Neural crest cell (in vitro differentiated cells): Measurements from ENCODE around the gene FMN1. TPM values are rescaled to one million over a fixed set of nuclear protein-coding genes. Genes with fewer than 3 reads are reported as not detected.
A peak's percentile ranks its signal among the peaks of the same experiment; 100 is the strongest.

ENCODE experiments used
- DNase-seq: peaks from one replicate; pipeline ENCODE4 v3.0.0; 2021; ENCODE audit warnings: low read depth, mixed read lengths, low spot score
- H3K27ac Mint-ChIP-seq: one replicate; pipeline ENCODE4 v1.8.0; 2021; ENCODE audit warnings: mild to moderate bottlenecking, mixed read lengths; ENCODE audit not compliant: unreplicated experiment
- H3K27me3 Mint-ChIP-seq: 2 replicates; pipeline ENCODE4 v1.8.0; 2021; ENCODE audit warnings: low read depth, mild to moderate bottlenecking, mixed read lengths
- H3K36me3 Mint-ChIP-seq: 2 replicates; pipeline ENCODE4 v1.8.0; 2021; ENCODE audit warnings: low read depth, mild to moderate bottlenecking, mixed read lengths
- H3K4me1 Mint-ChIP-seq: 2 replicates; pipeline ENCODE4 v1.8.0; 2021; ENCODE audit warnings: mixed read lengths
- H3K4me3 Mint-ChIP-seq: one replicate; pipeline ENCODE4 v1.8.0; 2021; ENCODE audit warnings: mild to moderate bottlenecking, mixed read lengths
- H3K9me3 Mint-ChIP-seq: 2 replicates; pipeline ENCODE4 v1.8.0; 2021; ENCODE audit warnings: mixed read lengths
- total RNA-seq: library from RNA; stranded (reverse); gene quantifications from 2 replicates; pipeline ENCODE4 v1.2.1, GENCODE V29; 2021
- TF ChIP-seq, protein P1 (sequence below): fragments of 200-600 bp; sonication (generic); conservative IDR thresholded peaks from 2 replicates; pipeline ENCODE4 v1.5.0; 2021; ENCODE audit warnings: antibody characterized with exemption, mild to moderate bottlenecking

The FMN1 gene
- total RNA-seq, 1 donor from 2014 or later, result 0.70 TPM

GRCh38 chr15:32966512-32966911 is 228.0 kb downstream of the FMN1 start:
- Mint-ChIP-seq H3K27ac (no peak overlapping the region), H3K4me3 (no peak overlapping the region), H3K9me3 (peaks cover 2% of the 10 kb centered on the region), H3K27me3 (peaks cover 4% of the 10 kb centered on the region), H3K4me1 (peaks cover 3% of the 10 kb centered on the region), H3K36me3 (no peaks in the 10 kb centered on the region)
- TF ChIP-seq, protein P1, sequence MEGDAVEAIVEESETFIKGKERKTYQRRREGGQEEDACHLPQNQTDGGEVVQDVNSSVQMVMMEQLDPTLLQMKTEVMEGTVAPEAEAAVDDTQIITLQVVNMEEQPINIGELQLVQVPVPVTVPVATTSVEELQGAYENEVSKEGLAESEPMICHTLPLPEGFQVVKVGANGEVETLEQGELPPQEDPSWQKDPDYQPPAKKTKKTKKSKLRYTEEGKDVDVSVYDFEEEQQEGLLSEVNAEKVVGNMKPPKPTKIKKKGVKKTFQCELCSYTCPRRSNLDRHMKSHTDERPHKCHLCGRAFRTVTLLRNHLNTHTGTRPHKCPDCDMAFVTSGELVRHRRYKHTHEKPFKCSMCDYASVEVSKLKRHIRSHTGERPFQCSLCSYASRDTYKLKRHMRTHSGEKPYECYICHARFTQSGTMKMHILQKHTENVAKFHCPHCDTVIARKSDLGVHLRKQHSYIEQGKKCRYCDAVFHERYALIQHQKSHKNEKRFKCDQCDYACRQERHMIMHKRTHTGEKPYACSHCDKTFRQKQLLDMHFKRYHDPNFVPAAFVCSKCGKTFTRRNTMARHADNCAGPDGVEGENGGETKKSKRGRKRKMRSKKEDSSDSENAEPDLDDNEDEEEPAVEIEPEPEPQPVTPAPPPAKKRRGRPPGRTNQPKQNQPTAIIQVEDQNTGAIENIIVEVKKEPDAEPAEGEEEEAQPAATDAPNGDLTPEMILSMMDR, result no peak
- DNase-seq, result no peak

GRCh38 chr15:32965897-32966296 is 228.6 kb downstream of the FMN1 start:
- Mint-ChIP-seq H3K27ac (no peak overlapping the region), H3K9me3 (peaks cover 2% of the 10 kb centered on the region), H3K27me3 (peaks cover 4% of the 10 kb centered on the region), H3K4me1 (peaks cover 3% of the 10 kb centered on the region), H3K4me3 (no peak overlapping the region), H3K36me3 (no peaks in the 10 kb centered on the region)
- DNase-seq, result no peak
- TF ChIP-seq, protein P1, result no peak

- Mint-ChIP-seq H3K9me3 (peaks cover 2% of the 10 kb centered on the region), H3K27me3 (no peaks in the 10 kb centered on the region), H3K4me1 (peaks cover under 1% of the 10 kb centered on the region), H3K4me3 (no peak overlapping the region), H3K27ac (no peak overlapping the region), H3K36me3 (no peaks in the 10 kb centered on the region)
- TF ChIP-seq, protein P1, result no peak
- DNase-seq, result no peak
Observed at GRCh38 chr15:32959077-32959476, 235.4 kb downstream of the FMN1 start.

- no peak overlapping the region for H3K27ac Mint-ChIP-seq
- no peak for DNase-seq
- H3K27me3 Mint-ChIP-seq, result no peaks in the 10 kb centered on the region
Observed at GRCh38 chr15:32957219-32957618, 237.3 kb downstream of the FMN1 start.

GRCh38 chr15:32956711-32957110 is 237.8 kb downstream of the FMN1 start:
- H3K4me1 Mint-ChIP-seq, result peaks cover 20% of the 10 kb centered on the region
- H3K4me3 Mint-ChIP-seq, result no peak overlapping the region
- H3K9me3 Mint-ChIP-seq, result peaks cover under 1% of the 10 kb centered on the region
- H3K36me3 Mint-ChIP-seq, result no peaks in the 10 kb centered on the region
- no peak for DNase-seq
- TF ChIP-seq, protein P1, result no peak
- no peaks in the 10 kb centered on the region for H3K27me3 Mint-ChIP-seq
- H3K27ac Mint-ChIP-seq, result no peak overlapping the region

More at GRCh38 chr15:32957219-32957618, 237.3 kb downstream of the FMN1 start:
- H3K4me3 Mint-ChIP-seq, result no peak overlapping the region
- TF ChIP-seq, protein P1, result no peak
- peaks cover 2% of the 10 kb centered on the region for H3K9me3 Mint-ChIP-seq
- H3K4me1 Mint-ChIP-seq, result peaks cover 20% of the 10 kb centered on the region
- no peaks in the 10 kb centered on the region for H3K36me3 Mint-ChIP-seq

DNA sequence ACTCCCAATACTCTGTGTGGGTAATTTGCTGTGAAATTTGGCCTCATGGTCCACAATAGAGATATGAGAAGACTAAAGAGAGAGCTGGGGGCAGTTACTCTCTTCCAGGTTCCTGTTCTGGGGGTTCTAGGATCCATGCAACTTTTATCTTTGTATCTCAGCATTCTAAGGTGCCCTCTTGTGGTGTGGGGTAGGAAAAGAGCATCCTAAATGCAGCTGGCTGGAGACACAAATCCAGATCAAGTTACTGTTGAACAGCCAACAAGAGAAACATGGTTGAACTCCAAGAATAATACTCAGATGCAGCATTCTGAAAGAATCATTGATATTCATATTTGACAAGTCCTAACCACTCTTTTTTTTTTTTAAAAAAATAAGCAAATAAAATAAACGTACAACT is 238.5 kb downstream of the FMN1 start:
- TF ChIP-seq, protein P1, result peak; percentile 57
- no peak overlapping the region for H3K27ac Mint-ChIP-seq
- H3K4me3 Mint-ChIP-seq, result no peak overlapping the region
- no peaks in the 10 kb centered on the region for H3K9me3 Mint-ChIP-seq
- H3K4me1 Mint-ChIP-seq, result peaks cover 20% of the 10 kb centered on the region
- H3K27me3 Mint-ChIP-seq, result no peaks in the 10 kb centered on the region
- H3K36me3 Mint-ChIP-seq, result no peaks in the 10 kb centered on the region
- DNase-seq, result no peak
